ENCODE results near the gene PRDM10.

Gene PRDM10

GRCh38 chr11:129861702-129862522 is 140.7 kb downstream of the PRDM10 start:
- TF ChIP-seq, protein P1, sequence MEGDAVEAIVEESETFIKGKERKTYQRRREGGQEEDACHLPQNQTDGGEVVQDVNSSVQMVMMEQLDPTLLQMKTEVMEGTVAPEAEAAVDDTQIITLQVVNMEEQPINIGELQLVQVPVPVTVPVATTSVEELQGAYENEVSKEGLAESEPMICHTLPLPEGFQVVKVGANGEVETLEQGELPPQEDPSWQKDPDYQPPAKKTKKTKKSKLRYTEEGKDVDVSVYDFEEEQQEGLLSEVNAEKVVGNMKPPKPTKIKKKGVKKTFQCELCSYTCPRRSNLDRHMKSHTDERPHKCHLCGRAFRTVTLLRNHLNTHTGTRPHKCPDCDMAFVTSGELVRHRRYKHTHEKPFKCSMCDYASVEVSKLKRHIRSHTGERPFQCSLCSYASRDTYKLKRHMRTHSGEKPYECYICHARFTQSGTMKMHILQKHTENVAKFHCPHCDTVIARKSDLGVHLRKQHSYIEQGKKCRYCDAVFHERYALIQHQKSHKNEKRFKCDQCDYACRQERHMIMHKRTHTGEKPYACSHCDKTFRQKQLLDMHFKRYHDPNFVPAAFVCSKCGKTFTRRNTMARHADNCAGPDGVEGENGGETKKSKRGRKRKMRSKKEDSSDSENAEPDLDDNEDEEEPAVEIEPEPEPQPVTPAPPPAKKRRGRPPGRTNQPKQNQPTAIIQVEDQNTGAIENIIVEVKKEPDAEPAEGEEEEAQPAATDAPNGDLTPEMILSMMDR (IDR thresholded peaks at IDR 0.05; ENCODE audit: control extremely low read depth, extremely low read depth, low read depth, missing control alignments) = no peak

DNA sequence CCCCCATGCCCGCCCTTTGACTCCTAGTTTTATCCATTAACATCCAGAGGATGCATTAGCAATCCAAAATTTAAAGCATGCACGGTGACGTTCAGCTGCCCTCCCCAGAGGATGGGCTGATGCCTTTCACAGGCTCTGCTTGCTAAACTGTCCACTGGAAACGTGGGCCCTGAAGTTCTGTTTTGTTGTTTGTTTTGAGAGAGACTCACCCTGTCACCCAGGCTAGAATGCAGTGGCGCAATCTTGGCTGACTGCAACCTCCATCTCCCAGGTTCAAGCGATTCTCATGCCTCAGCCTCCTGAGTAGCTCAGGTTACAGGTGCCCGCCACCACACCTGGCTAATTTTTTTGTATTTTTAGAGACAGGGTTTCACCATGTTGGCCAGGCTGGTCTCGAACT is 146.6 kb downstream of the PRDM10 start:
- TF ChIP-seq, protein P1 (IDR thresholded peaks at IDR 0.05; ENCODE audit: control extremely low read depth, extremely low read depth, low read depth, missing control alignments) = no peak
- CTCF ChIA-PET = no interaction called here
- POLR2A ChIA-PET = interaction anchor here (0.7 kb wide), 1 partner anchor 40 kb away, joined by 4 read pairs; no protein-coding TSS in a partner anchor
- no peak for DNase-seq (ENCODE audit: extremely low spot score)

More at GRCh38 chr11:129861702-129862522, 140.7 kb downstream of the PRDM10 start:
- no peak for DNase-seq (ENCODE audit: extremely low spot score)
- ChIA-PET POLR2A (no interaction called here), CTCF (interaction anchor here (0.6 to 1.5 kb wide), 3 partner anchors 13 to 244 kb away, joined by 3 to 4 read pairs (median 3); no protein-coding TSS in a partner anchor)

GRCh38 chr11:129855086-129855485 is 147.5 kb downstream of the PRDM10 start:
- CTCF ChIA-PET = no interaction called here
- TF ChIP-seq, protein P1 (IDR thresholded peaks at IDR 0.05; ENCODE audit: control extremely low read depth, extremely low read depth, low read depth, missing control alignments) = no peak
- DNase-seq (ENCODE audit: extremely low spot score) = no peak
- POLR2A ChIA-PET = no interaction called here

DNA sequence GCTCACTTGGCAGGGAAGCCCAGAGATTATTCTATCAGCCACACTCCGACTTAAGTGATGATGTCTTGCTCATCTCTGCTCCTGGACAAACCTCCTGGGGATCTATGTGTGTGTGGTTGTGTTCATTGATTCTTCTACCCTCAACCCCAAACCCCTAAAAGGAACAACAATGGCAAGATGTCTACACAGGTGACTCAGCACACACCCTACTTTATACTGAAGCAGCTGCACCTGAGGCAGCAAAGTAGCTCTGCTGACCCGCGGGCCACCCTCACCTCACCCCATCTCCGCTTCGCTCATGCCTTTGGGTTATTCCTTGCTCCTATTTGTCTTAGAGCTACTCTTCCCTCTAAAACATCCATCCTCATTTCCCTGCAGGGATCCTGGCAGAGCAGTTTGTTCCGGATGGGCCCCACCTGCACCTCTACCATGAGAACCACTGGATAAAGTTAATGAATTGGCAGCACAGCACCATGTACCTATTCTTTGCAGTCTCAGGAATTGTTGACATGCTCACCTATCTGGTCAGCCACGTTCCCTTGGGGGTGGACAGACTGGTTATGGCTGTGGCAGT is 148.3 kb downstream of the PRDM10 start:
- TF ChIP-seq, protein P1 (IDR thresholded peaks at IDR 0.05; ENCODE audit: control extremely low read depth, extremely low read depth, low read depth, missing control alignments) = no peak
- DNase-seq (ENCODE audit: extremely low spot score) = no peak
- ChIA-PET POLR2A (no interaction called here), CTCF (no interaction called here)

DNA sequence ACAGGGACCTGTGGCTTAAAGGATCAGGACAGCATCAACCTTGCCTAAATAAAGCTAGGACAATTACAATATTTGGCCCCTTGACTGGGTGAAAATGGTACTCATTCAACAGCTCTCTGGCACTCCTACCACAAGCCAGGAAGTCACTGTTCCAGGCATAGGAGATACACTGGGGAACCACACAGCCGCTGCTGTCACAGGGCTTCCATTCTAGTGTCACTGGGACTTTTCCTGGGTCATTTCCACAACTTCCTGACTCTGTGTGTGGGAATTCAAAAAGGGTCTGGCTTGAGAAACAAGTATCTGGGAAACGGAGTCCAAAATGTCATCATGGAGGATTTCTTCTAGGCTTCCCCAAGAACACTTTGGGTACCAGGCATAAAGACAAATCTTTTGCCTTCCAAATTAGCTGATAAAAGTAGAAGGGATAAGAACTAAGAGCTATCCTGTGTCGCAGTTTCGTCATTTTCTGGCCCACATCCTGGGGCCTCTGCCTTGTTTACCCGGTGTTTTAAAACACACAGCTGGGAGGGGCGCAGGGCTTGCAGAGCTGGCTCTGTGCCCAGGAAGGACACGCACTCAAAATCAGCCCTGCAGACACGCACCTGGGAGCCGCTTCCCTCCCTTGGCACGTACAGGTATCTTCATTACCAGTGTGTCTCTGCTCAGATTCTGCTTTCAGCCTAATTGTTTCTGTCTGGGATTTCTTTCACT is 149.0 kb downstream of the PRDM10 start:
- POLR2A ChIA-PET = no interaction called here
- CTCF ChIA-PET = no interaction called here
- TF ChIP-seq, protein P1 (IDR thresholded peaks at IDR 0.05; ENCODE audit: control extremely low read depth, extremely low read depth, low read depth, missing control alignments) = no peak
- no peak for DNase-seq (ENCODE audit: extremely low spot score)

GRCh38 chr11:129852125-129852740 is 150.4 kb downstream of the PRDM10 start:
- TF ChIP-seq, protein P1 (IDR thresholded peaks at IDR 0.05; ENCODE audit: control extremely low read depth, extremely low read depth, low read depth, missing control alignments) = no peak
- ChIA-PET CTCF (no interaction called here), POLR2A (no interaction called here)
- no peak for DNase-seq (ENCODE audit: extremely low spot score)

All from GM10248 (cell line).